ENCODE data around the gene RAB10. TPM values are rescaled to one million over a fixed set of nuclear protein-coding genes. Genes with fewer than 3 reads are reported as not detected.

RAB10 gene
- total RNA-seq, 1 donor from 2014 or later: 238 TPM

DNA sequence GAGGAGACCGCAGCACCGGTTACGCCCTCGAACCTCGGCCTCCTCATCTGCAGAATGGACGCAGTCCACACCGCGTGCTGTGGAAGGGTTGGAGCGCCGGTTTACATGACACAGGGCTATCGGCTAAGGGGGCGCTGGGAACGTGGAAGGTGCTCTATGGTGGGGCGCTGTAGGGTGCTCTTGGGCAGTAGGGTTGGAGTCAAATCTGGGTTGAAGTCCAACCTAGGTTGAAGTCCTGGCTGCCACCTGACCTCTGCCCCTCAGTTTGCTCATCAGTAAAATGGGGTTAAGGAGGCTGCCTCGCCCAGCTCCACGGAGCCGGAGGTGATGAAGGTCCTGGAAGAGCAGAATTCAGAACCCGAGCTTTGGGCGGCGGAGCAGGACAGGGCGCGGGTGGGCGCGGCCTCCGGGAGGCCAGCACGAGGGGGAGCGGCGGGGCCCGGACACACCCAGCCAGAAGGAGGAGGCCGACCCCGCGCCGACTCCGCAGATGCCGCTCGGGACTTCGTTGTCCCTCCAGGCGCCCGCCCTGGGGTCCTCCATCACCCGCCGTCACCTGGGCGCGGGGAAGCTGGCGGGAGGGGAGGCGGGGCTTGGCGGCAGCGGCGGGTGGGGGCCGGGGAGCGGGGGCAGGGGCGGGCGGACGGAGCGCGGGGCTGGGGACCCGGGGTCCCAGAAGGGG lies 138.4 kb downstream of the RAB10 start:
- Histone ChIP-seq H3K4me2 (peak overlapping the region; percentile 73), H4K20me1 (ENCODE audit: low read depth) (peaks cover 28% of the 10 kb centered on the region), H3K79me2 (ENCODE audit: low read depth) (peaks cover 20% of the 10 kb centered on the region), H3K4me3 (peak overlapping the region; percentile 60), H3K36me3 (no peaks in the 10 kb centered on the region), H3F3A (ENCODE audit: low read depth) (peaks cover 15% of the 10 kb centered on the region), H3K9me3 (ENCODE audit: low read depth) (no peaks in the 10 kb centered on the region), H3K27ac (no peak overlapping the region), H2AFZ (replicated peaks) (peak overlapping the region; percentile 98), H3K4me1 (peaks cover 19% of the 10 kb centered on the region), H3K27me3 (peaks cover 25% of the 10 kb centered on the region), H3K9ac (no peak overlapping the region)
- peak overlapping the region; percentile 89 for H3K4me3 Mint-ChIP-seq
- no peak overlapping the region for H3K27ac Mint-ChIP-seq
- H3K4me1 Mint-ChIP-seq: peaks cover 33% of the 10 kb centered on the region
- peaks cover 4% of the 10 kb centered on the region for H3K36me3 Mint-ChIP-seq
- TF ChIP-seq, protein P1, sequence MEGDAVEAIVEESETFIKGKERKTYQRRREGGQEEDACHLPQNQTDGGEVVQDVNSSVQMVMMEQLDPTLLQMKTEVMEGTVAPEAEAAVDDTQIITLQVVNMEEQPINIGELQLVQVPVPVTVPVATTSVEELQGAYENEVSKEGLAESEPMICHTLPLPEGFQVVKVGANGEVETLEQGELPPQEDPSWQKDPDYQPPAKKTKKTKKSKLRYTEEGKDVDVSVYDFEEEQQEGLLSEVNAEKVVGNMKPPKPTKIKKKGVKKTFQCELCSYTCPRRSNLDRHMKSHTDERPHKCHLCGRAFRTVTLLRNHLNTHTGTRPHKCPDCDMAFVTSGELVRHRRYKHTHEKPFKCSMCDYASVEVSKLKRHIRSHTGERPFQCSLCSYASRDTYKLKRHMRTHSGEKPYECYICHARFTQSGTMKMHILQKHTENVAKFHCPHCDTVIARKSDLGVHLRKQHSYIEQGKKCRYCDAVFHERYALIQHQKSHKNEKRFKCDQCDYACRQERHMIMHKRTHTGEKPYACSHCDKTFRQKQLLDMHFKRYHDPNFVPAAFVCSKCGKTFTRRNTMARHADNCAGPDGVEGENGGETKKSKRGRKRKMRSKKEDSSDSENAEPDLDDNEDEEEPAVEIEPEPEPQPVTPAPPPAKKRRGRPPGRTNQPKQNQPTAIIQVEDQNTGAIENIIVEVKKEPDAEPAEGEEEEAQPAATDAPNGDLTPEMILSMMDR (IDR thresholded peaks at IDR 0.05): no peak
- TF ChIP-seq EZH2 (IDR thresholded peaks at IDR 0.05): no peak
- no peak for TF ChIP-seq EZH2phosphoT487 (IDR thresholded peaks at IDR 0.05)
- DNase-seq (ENCODE audit: low spot score): no peak
- no peaks in the 10 kb centered on the region for H3K9me3 Mint-ChIP-seq
- peaks cover 25% of the 10 kb centered on the region for H3K27me3 Mint-ChIP-seq (ENCODE audit: insufficient read depth, low read depth)

DNA sequence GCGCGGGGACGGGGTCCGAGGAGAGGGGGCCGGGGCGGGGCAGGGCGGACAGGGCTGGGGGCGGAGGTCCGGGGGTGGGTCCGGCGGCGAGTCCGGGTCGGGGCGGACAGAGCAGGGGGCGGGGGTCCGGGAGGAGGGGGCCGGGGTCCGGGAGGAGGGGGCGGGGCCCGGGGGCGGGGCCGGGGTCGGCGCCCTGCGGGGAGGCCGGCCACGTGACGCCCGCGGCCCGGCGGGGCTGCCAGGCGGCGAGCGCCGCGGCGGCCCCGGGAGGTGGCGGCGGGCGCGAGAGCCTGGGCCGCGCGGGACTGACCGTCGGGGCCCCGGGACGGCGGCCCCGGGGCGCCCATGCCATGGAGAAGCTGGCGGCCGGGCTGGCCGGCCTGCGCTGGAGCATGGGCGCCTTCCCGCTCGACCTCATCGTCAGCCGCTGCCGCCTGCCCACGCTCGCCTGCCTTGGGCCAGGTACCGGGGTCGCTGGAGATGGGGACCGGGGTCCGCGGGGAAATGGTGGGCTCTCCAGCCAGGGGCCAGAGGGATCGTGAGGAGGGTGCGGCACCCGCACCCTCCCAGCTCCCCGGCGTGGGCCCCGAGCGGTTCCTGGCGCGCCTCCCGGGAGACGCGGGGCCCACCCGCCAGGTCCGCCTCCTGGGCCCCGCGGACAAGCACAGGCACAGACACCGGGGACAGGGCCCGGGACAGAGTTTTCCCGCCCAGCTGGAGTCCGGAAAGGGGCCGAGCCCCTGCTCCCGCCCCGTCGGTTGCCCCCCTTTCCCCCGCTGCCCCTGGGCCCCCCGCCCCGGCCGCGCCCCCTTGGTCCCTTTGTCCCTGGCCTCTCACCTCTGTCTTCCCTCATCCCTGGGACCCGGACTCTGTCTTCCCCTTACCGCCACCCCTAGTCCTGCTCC lies 139.2 kb downstream of the RAB10 start, which contains the start of gene GAREM2:
TSS of gene GAREM2 (plus strand) at position 218 of the 905 bp plus-strand sequence. CDS start at position 351, 133 bp downstream.
- Histone ChIP-seq H3K79me2 (ENCODE audit: low read depth) (peaks cover 20% of the 10 kb centered on the region), H3K36me3 (no peaks in the 10 kb centered on the region), H3F3A (ENCODE audit: low read depth) (peaks cover 18% of the 10 kb centered on the region), H3K4me2 (peak within 1 kb of the TSS; percentile 96), H3K4me3 (peak within 1 kb of the TSS; percentile 90), H2AFZ (replicated peaks) (peak within 1 kb of the TSS; percentile 98), H3K27ac (no peak within 1 kb of the TSS), H3K9ac (no peak within 1 kb of the TSS), H4K20me1 (ENCODE audit: low read depth) (peaks cover 34% of the 10 kb centered on the region), H3K27me3 (peaks cover 25% of the 10 kb centered on the region), H3K4me1 (peaks cover 19% of the 10 kb centered on the region), H3K9me3 (ENCODE audit: low read depth) (no peaks in the 10 kb centered on the region)
- peak; percentile 78 for DNase-seq (ENCODE audit: low spot score)
- Mint-ChIP-seq H3K4me3 (peak within 1 kb of the TSS; percentile 89), H3K27me3 (ENCODE audit: insufficient read depth, low read depth) (peaks cover 26% of the 10 kb centered on the region), H3K9me3 (no peaks in the 10 kb centered on the region), H3K27ac (peak within 1 kb of the TSS; percentile 69), H3K36me3 (peaks cover 4% of the 10 kb centered on the region), H3K4me1 (peaks cover 33% of the 10 kb centered on the region)
- TF ChIP-seq, protein P1 (IDR thresholded peaks at IDR 0.05): no peak
- TF ChIP-seq EZH2 (IDR thresholded peaks at IDR 0.05) (peak; percentile 5), EZH2phosphoT487 (IDR thresholded peaks at IDR 0.05) (no peak)

DNA sequence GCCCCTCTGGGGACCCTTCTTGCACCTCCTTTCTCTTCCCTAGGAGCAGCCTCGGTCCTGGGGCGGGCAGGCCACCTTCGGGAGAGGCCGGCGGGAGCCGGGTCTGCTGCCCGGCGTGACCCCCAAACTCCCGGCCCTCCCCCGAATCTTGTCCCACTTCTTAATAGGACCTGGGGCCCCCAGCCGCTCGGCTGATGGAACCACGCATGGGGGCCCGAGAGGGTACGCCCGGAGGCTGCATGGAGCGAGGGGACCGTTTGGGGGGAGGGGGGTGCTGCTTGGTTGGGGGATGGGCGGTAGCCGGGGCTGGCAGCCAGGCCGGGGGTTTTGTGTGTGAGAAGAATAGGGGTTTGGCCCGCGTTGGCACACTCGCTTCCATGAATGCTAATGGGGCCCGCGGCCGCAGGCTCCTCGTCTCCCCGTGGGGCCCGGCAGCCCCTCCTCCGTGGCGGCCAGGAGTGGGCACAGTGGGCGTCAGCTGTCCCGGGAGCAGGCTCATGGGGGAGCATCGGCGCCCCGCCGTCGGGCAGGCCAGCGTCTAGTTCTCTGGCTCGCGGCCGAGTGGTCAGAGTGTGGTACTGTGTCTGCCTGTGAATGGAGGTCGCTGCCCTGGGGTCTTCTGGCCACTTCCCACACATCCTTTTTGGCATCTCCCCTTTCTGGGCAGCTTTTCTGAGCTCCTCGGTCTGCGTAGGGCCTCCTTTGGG lies 140.0 kb downstream of the RAB10 start:
- Mint-ChIP-seq H3K4me1 (peaks cover 33% of the 10 kb centered on the region), H3K9me3 (no peaks in the 10 kb centered on the region), H3K27ac (peak overlapping the region; percentile 50), H3K36me3 (peaks cover 4% of the 10 kb centered on the region), H3K4me3 (peak overlapping the region; percentile 89), H3K27me3 (ENCODE audit: insufficient read depth, low read depth) (peaks cover 24% of the 10 kb centered on the region)
- Histone ChIP-seq H3K9ac (no peak overlapping the region), H3K27ac (no peak overlapping the region), H3K4me1 (peaks cover 25% of the 10 kb centered on the region), H3K9me3 (ENCODE audit: low read depth) (no peaks in the 10 kb centered on the region), H3K36me3 (no peaks in the 10 kb centered on the region), H4K20me1 (ENCODE audit: low read depth) (peaks cover 36% of the 10 kb centered on the region), H3K4me3 (peak overlapping the region; percentile 90), H3K4me2 (peak overlapping the region; percentile 96), H2AFZ (replicated peaks) (no peak overlapping the region), H3K79me2 (ENCODE audit: low read depth) (peaks cover 20% of the 10 kb centered on the region), H3K27me3 (peaks cover 25% of the 10 kb centered on the region), H3F3A (ENCODE audit: low read depth) (peaks cover 24% of the 10 kb centered on the region)
- DNase-seq (ENCODE audit: low spot score): peak; percentile 56
- TF ChIP-seq, protein P1 (IDR thresholded peaks at IDR 0.05): no peak
- peak; percentile 51 for TF ChIP-seq EZH2phosphoT487 (IDR thresholded peaks at IDR 0.05)
